PC-9 (cell line): ENCODE measurements around the gene LILRA2. TPM values are rescaled to one million over a fixed set of nuclear protein-coding genes. Genes with fewer than 3 reads are reported as not detected.
"Not testable (repeated sequence)": the region's sequence is repeated elsewhere in the genome, so short reads cannot be mapped to it uniquely, and the experiment has no call there.

ENCODE experiments used
- BruUV-seq: library from RNA; stranded (reverse); fragments of 400-500 nt; replicated peaks from 2 replicates; lab custom pipeline; 2021; lab: Mats Ljungman, UMichigan
- CTCF ChIA-PET: fragments of 300-600 bp; sonication (Branson Sonifier 250); formaldehyde crosslinking; loops from one replicate; lab custom pipeline; 2022; ENCODE audit warnings: antibody characterized with exemption; lab: Charles Lee
- POLR2A ChIA-PET: fragments of 300-600 bp; sonication (Branson Sonifier 250); formaldehyde crosslinking; loops from one replicate; lab custom pipeline; 2022; ENCODE audit warnings: antibody characterized with exemption; ENCODE audit not compliant: unreplicated experiment; lab: Charles Lee
- DNase-seq, 2 experiments: peaks; one replicate each; pipeline versions ENCODE4 v3.0.0 to v3.0.0-alpha.2; 2015 to 2022; ENCODE audit warnings: mixed read lengths in 1 of 2
- H2AFZ ChIP-seq: fragments of 200-600 bp; sonication (generic); 2 replicates; pipeline ENCODE4 v1.8.1; 2017; ENCODE audit warnings: antibody characterized with exemption
- H3F3A ChIP-seq: fragments of 200-600 bp; sonication (generic); 2 replicates; pipeline ENCODE4 v1.8.1; 2017; ENCODE audit warnings: antibody characterized with exemption, mild to moderate bottlenecking, low read depth; ENCODE audit not compliant: insufficient read depth
- H3K27ac ChIP-seq: fragments of 200-600 bp; sonication (generic); 2 replicates; pipeline ENCODE4 v1.6.1; 2016; ENCODE audit warnings: mixed run types
- H3K27me3 ChIP-seq: fragments of 200-600 bp; sonication (generic); 2 replicates; pipeline ENCODE4 v1.6.1; 2016; ENCODE audit warnings: low read depth, mixed run types; ENCODE audit not compliant: insufficient read depth
- H3K36me3 ChIP-seq: fragments of 200-600 bp; sonication (generic); 2 replicates; pipeline ENCODE4 v1.6.1; 2016; ENCODE audit warnings: low read depth, mixed run types
- H3K4me1 ChIP-seq: fragments of 200-600 bp; sonication (generic); replicated peaks from 2 replicates; pipeline ENCODE4 v1.6.1; 2016; ENCODE audit warnings: mixed run types; ENCODE audit not compliant: insufficient read depth
- H3K4me2 ChIP-seq: fragments of 200-600 bp; sonication (generic); 2 replicates; pipeline ENCODE4 v1.6.1; 2017; ENCODE audit warnings: mixed run types
- H3K4me3 ChIP-seq: fragments of 200-600 bp; sonication (generic); 2 replicates; pipeline ENCODE4 v1.6.1; 2016; ENCODE audit warnings: mixed run types
- H3K79me2 ChIP-seq: fragments of 200-600 bp; sonication (generic); 2 replicates; pipeline ENCODE4 v1.6.1; 2017; ENCODE audit warnings: low read depth, mixed run types
- H3K9me2 ChIP-seq: fragments of 200-600 bp; sonication (generic); 2 replicates; pipeline ENCODE4 v1.8.1; 2017; ENCODE audit warnings: mild to moderate bottlenecking; ENCODE audit not compliant: insufficient read depth
- H3K9me3 ChIP-seq: fragments of 200-600 bp; sonication (generic); 2 replicates; pipeline ENCODE4 v1.8.1; 2016; ENCODE audit warnings: low read depth; ENCODE audit not compliant: insufficient read depth
- H4K20me1 ChIP-seq: fragments of 200-600 bp; sonication (generic); 2 replicates; pipeline ENCODE4 v1.8.1; 2017; ENCODE audit not compliant: insufficient read depth
- EZH2 ChIP-seq: fragments of 200-600 bp; sonication (generic); IDR thresholded peaks from 2 replicates; pipeline ENCODE4 v1.8.0; 2017; ENCODE audit warnings: antibody characterized with exemption, low read depth
- intact Hi-C: fragments of 100-400 bp; cut with micrococcal nuclease; formaldehyde crosslinking; loops from one replicate; pipeline ENCODE4 v1.10.0; 2022; ENCODE audit not compliant: unreplicated experiment
- total RNA-seq: library from RNA; stranded (reverse); gene quantifications from 2 replicates; pipeline ENCODE4 v1.2.3, GENCODE V29; 2021
- TF ChIP-seq, protein P1 (sequence below): fragments of 200-600 bp; sonication (generic); conservative IDR thresholded peaks from 2 replicates; pipeline ENCODE4 v1.6.1; 2017; ENCODE audit warnings: mixed run types, antibody characterized with exemption, mild to moderate bottlenecking, moderate library complexity

LILRA2 gene
- total RNA-seq, 1 experiment from 2014 or later = not detected

DNA sequence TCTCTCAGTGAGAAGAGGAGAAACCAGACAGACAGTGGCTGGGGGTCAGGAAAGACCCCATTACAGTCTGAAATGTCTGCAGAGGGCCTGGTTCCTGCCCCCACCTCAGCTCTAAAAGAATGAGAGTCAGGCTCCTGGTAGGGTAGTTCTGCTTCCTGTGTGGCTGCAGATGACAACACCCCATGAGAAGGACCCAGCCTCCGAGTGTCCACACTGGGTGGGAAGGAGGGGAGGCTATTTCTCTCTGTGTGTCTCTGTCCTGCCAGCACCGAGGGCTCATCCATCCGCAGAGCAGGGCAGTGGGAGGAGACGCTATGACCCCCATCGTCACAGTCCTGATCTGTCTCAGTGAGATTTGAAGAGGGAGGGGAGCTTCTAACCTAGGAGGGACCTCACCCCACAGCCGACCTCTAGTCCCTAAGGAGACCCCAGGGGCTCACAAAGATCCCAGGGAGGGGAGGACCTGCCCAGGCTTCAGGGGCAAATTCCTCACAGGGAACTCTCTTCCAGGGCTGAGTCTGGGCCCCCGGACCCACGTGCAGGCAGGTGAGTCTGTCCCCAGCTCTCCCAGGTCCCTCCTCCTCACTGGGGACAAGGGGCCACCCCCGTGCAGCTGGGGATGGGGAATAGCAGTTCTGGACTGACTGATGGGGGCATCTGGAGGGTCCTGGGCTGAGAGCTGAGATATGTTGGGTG, 20.5 kb downstream of the LILRA2 start:
- H3K79me2 ChIP-seq, H3K9me3 ChIP-seq, H2AFZ ChIP-seq, H3K9me2 ChIP-seq, H3K36me3 ChIP-seq, H3K4me2 ChIP-seq, H3K4me1 ChIP-seq, intact Hi-C loops, H3K4me3 ChIP-seq, H3K27ac ChIP-seq, BruUV-seq, CTCF ChIA-PET, DNase-seq, H3F3A ChIP-seq, H4K20me1 ChIP-seq, POLR2A ChIA-PET: not testable (repeated sequence)
- H3K27me3 ChIP-seq = peaks cover 99% of the 10 kb centered on the region

DNA sequence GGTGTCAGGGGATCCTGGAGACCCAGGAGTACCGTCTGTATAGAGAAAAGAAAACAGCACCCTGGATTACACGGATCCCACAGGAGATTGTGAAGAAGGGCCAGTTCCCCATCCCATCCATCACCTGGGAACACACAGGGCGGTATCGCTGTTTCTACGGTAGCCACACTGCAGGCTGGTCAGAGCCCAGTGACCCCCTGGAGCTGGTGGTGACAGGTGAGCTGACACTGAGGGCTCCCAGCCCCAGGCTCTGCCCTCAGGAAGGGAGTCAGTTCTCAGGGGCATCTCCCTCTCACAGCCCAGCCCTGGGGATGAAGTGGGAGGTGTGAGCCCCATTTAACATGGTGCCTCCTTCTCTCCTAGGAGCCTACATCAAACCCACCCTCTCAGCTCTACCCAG, 21.1 kb downstream of the LILRA2 start:
- H3K4me3 ChIP-seq = no peak overlapping the region
- H2AFZ ChIP-seq = no peak overlapping the region
- peaks cover 99% of the 10 kb centered on the region for H3K27me3 ChIP-seq
- TF ChIP-seq, protein P1, sequence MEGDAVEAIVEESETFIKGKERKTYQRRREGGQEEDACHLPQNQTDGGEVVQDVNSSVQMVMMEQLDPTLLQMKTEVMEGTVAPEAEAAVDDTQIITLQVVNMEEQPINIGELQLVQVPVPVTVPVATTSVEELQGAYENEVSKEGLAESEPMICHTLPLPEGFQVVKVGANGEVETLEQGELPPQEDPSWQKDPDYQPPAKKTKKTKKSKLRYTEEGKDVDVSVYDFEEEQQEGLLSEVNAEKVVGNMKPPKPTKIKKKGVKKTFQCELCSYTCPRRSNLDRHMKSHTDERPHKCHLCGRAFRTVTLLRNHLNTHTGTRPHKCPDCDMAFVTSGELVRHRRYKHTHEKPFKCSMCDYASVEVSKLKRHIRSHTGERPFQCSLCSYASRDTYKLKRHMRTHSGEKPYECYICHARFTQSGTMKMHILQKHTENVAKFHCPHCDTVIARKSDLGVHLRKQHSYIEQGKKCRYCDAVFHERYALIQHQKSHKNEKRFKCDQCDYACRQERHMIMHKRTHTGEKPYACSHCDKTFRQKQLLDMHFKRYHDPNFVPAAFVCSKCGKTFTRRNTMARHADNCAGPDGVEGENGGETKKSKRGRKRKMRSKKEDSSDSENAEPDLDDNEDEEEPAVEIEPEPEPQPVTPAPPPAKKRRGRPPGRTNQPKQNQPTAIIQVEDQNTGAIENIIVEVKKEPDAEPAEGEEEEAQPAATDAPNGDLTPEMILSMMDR = no peak
- TF ChIP-seq EZH2 = no peak
- no peaks in the 10 kb centered on the region for H3K4me1 ChIP-seq
- no peaks in the 10 kb centered on the region for H3K9me3 ChIP-seq
- H3K36me3 ChIP-seq = no peaks in the 10 kb centered on the region
- H3K9me2 ChIP-seq = no peaks in the 10 kb centered on the region
- no peak overlapping the region for H3K27ac ChIP-seq
- no peak overlapping the region for H3K4me2 ChIP-seq
- H3F3A ChIP-seq = no peaks in the 10 kb centered on the region
- H4K20me1 ChIP-seq = peaks cover under 1% of the 10 kb centered on the region; the same call in 1 of the 2 replicates
- CTCF ChIA-PET = no interaction called here
- no peak for DNase-seq
- no peaks in the 10 kb centered on the region for H3K79me2 ChIP-seq
- POLR2A ChIA-PET = interaction anchor here (0.6 kb wide), 1 partner anchor 901 kb away, joined by 5 read pairs; no protein-coding TSS in a partner anchor
- intact Hi-C loops = no loop called here
- BruUV-seq = no TSS peak

DNA sequence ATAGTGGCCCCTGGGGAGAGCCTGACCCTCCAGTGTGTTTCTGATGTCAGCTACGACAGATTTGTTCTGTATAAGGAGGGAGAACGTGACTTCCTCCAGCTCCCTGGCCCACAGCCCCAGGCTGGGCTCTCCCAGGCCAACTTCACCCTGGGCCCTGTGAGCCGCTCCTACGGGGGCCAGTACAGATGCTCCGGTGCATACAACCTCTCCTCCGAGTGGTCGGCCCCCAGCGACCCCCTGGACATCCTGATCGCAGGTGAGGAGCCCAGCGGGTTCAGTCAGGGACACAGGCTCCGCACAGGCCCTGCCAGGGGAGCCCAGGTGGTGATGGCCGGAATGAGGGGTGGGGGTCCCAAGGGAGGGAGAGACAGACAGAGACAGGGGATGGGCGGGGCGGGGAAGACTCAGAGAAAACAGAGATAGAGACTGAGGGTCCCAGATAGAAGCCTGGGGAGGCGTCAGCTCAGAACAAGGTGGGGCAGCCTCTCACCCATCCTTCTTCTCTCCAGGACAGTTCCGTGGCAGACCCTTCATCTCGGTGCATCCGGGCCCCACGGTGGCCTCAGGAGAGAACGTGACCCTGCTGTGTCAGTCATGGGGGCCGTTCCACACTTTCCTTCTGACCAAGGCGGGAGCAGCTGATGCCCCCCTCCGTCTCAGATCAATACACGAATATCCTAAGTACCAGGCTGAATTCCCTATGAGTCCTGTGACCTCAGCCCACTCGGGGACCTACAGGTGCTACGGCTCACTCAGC, 22.3 kb downstream of the LILRA2 start:
- POLR2A ChIA-PET, H3K4me1 ChIP-seq, intact Hi-C loops, BruUV-seq, CTCF ChIA-PET, H3K4me2 ChIP-seq, H3K4me3 ChIP-seq, H3F3A ChIP-seq, H2AFZ ChIP-seq, H3K36me3 ChIP-seq, H3K9me2 ChIP-seq, H3K9me3 ChIP-seq, H3K27ac ChIP-seq, H3K79me2 ChIP-seq, DNase-seq, H4K20me1 ChIP-seq: not testable (repeated sequence)
- H3K27me3 ChIP-seq = peaks cover 99% of the 10 kb centered on the region

GRCh38 chr19:54600212-54600611, 26.6 kb downstream of the LILRA2 start:
- intact Hi-C loops = no loop called here
- no TSS peak for BruUV-seq
- Histone ChIP-seq H3K9me3 (no peaks in the 10 kb centered on the region), H3K36me3 (no peaks in the 10 kb centered on the region), H3F3A (no peaks in the 10 kb centered on the region), H3K27ac (no peak overlapping the region), H3K4me2 (no peak overlapping the region), H3K4me3 (no peak overlapping the region), H2AFZ (no peak overlapping the region), H3K4me1 (no peaks in the 10 kb centered on the region), H3K9me2 (no peaks in the 10 kb centered on the region), H3K79me2 (no peaks in the 10 kb centered on the region), H4K20me1 (peaks cover 5% of the 10 kb centered on the region; the same call in 1 of the 2 replicates), H3K27me3 (peaks cover 86% of the 10 kb centered on the region)
- no peak for DNase-seq
- POLR2A ChIA-PET = no interaction called here
- TF ChIP-seq EZH2 = no peak
- TF ChIP-seq, protein P1 = no peak
- CTCF ChIA-PET = no interaction called here
